Muscle of back (tissue), 13 donors: ENCODE data around the gene FAM217A. TPM values are rescaled to one million over a fixed set of nuclear protein-coding genes. Genes with fewer than 3 reads are reported as not detected.
"Not testable (repeated sequence)": the region's sequence is repeated elsewhere in the genome, so short reads cannot be mapped to it uniquely, and the experiment has no call there.

ENCODE experiments used
- DNase-seq, 3 donors: peaks; one replicate each; pipeline versions ENCODE4 v3.0.0 to v3.0.0-alpha.2; 2013
- long read RNA-seq, 9 donors: transcript quantifications; one replicate each; lab custom pipeline, GENCODE V29; 2026
- polyA plus RNA-seq, 10 donors: library from polyadenylated mRNA; unstranded; fragments of 120-200 nt; gene quantifications; one replicate each; pipeline ENCODE4 v1.2.1, GENCODE V29; 2013; ENCODE audit not compliant: insufficient read length in 10 of 10

The FAM217A gene
- 1 to 10 TPM in 4 of 10 donors, under 1 TPM in 3, not detected in 3; 0.43 to 1.6 (median 1.1) TPM for polyA plus RNA-seq
- long read RNA-seq, donor 1, result 0 reads
- long read RNA-seq, donor 2, result 0 reads
- long read RNA-seq, donor 3, result 0 reads
- long read RNA-seq, donor 4, result 0 reads
- long read RNA-seq, donor 5, result 0 reads
- long read RNA-seq, donor 6, result 0 reads
- long read RNA-seq, donor 7, result 0 reads
- long read RNA-seq, donor 8, result 0 reads
- long read RNA-seq, donor 9, result 0 reads

- peak in 1 of 3 donors; percentile 19 for DNase-seq
Observed at GRCh38 chr6:4078691-4079471, at the start of gene FAM217A. TSS of gene FAM217A (minus strand) at chr6:4079137. CDS start at chr6:4077414, 1,723 bp downstream.

GRCh38 chr6:4128072-4128471, 49.1 kb upstream of the FAM217A start:
- DNase-seq, result no peak

- DNase-seq, result peak in 1 of 3 donors; percentile 84
Observed at GRCh38 chr6:4125933-4126864, 47.3 kb upstream of the FAM217A start.

GRCh38 chr6:4125500-4125899, 46.6 kb upstream of the FAM217A start:
- no peak for DNase-seq

GRCh38 chr6:4124351-4124750, 45.4 kb upstream of the FAM217A start:
- no peak for DNase-seq

GRCh38 chr6:4115741-4116140, 36.8 kb upstream of the FAM217A start:
- no peak for DNase-seq

GRCh38 chr6:4114123-4114522, 35.2 kb upstream of the FAM217A start:
- no peak for DNase-seq

GRCh38 chr6:4113649-4114048, 34.7 kb upstream of the FAM217A start:
- DNase-seq, result no peak

GRCh38 chr6:4112366-4112765, 33.4 kb upstream of the FAM217A start:
- DNase-seq, result no peak

GRCh38 chr6:4109363-4109815, 30.5 kb upstream of the FAM217A start:
- DNase-seq, result not testable (repeated sequence)

GRCh38 chr6:4108561-4109093, 29.7 kb upstream of the FAM217A start:
- DNase-seq, result no peak

GRCh38 chr6:4107873-4108272, 28.9 kb upstream of the FAM217A start:
- DNase-seq, result no peak

- DNase-seq, result no peak
Observed at GRCh38 chr6:4105980-4106536, 27.1 kb upstream of the FAM217A start.

- no peak for DNase-seq
Observed at GRCh38 chr6:4103929-4104328, 25.0 kb upstream of the FAM217A start.

GRCh38 chr6:4102687-4103244, 23.8 kb upstream of the FAM217A start:
- no peak for DNase-seq

- DNase-seq, result no peak
Observed at GRCh38 chr6:4101298-4101697, 22.4 kb upstream of the FAM217A start.

GRCh38 chr6:4100655-4101054, 21.7 kb upstream of the FAM217A start:
- no peak for DNase-seq

GRCh38 chr6:4093288-4093687, 14.4 kb upstream of the FAM217A start:
- no peak for DNase-seq

- no peak for DNase-seq
Observed at GRCh38 chr6:4091941-4092340, 13.0 kb upstream of the FAM217A start.

- DNase-seq, result not testable (repeated sequence)
Observed at GRCh38 chr6:4090043-4090442, 11.1 kb upstream of the FAM217A start.

- DNase-seq, result no peak
Observed at GRCh38 chr6:4088704-4089103, 9.8 kb upstream of the FAM217A start.
